Esophagus squamous epithelium (tissue), 5 donors: ENCODE data around the gene CKB. TPM values are rescaled to one million over a fixed set of nuclear protein-coding genes. Genes with fewer than 3 reads are reported as not detected.

Source experiments
- DNase-seq: peaks from one replicate; lab custom pipeline; 2025; lab: John Stamatoyannopoulos, UW
- H3K27ac ChIP-seq, 4 donors: fragments of 200-600 bp; sonication (generic); one replicate each; pipeline ENCODE4 v1.5.1; 2016 to 2019; ENCODE audit warnings: mild to moderate bottlenecking in 1 of 4
- H3K27me3 ChIP-seq, 4 donors: fragments of 200-600 bp; sonication (generic); 1 replicate in 3 of 4; 2 replicates in 1 of 4; pipeline versions ENCODE4 v1.5.1 to v1.6.0; 2017 to 2021; ENCODE audit warnings: antibody characterized with exemption in 1 of 4
- H3K36me3 ChIP-seq, 3 donors: fragments of 200-600 bp; sonication (generic); one replicate each; pipeline ENCODE4 v1.5.1; 2016 to 2019
- H3K4me1 ChIP-seq, 3 donors: fragments of 200-600 bp; sonication (generic); one replicate each; pipeline ENCODE4 v1.5.1; 2017 to 2019
- H3K4me3 ChIP-seq, 4 donors: fragments of 200-600 bp; sonication (generic); 1 replicate in 3 of 4; 2 replicates in 1 of 4; pipeline ENCODE4 v1.5.1; 2016 to 2019; ENCODE audit warnings: mild to moderate bottlenecking in 2 of 4, moderate library complexity in 1 of 4
- H3K9me3 ChIP-seq, 3 donors: fragments of 200-600 bp; sonication (generic); one replicate each; pipeline ENCODE4 v1.5.1; 2016 to 2019
- POLR2A ChIP-seq, 4 donors: fragments of 450-650 bp; IDR thresholded peaks; one replicate each; pipeline ENCODE4 v1.6.1; 2017; ENCODE audit warnings: antibody characterized with exemption in 4 of 4, mild to moderate bottlenecking in 4 of 4, moderate library complexity in 3 of 4
- WGBS, 2 donors: methylation state at CpG; one replicate each; pipeline ENCODE4 v1.1.5; 2018; 5-methylcytosine and 5-hydroxymethylcytosine counted together
- intact Hi-C: fragments of 100-400 bp; cut with DNase I; formaldehyde crosslinking; loops from one replicate; pipeline ENCODE4 v1.15.0; 2022
- total RNA-seq, 4 donors: library from RNA; depleted of rRNA; stranded (reverse); fragments of >200 nt; gene quantifications; one replicate each; pipeline ENCODE4 v1.1.0, GENCODE V29; 2016
- TF ChIP-seq, protein P1 (sequence below), 6 experiments: fragments of 450-650 bp in 4 of 6; fragments of 200-600 bp in 2 of 6; sonication (generic) in 2 of 6; IDR thresholded peaks; one replicate each; pipeline ENCODE4 v1.5.1; 2016 to 2019; ENCODE audit warnings: antibody characterized with exemption in 6 of 6, mild to moderate bottlenecking in 4 of 6, moderate library complexity in 4 of 6
- donor health status: DM: yes; HTN: yes; CAD: no.

Gene CKB
- total RNA-seq, 4 donors from 2014 or later: 27.2 to 204 (median 37.6) TPM

DNA sequence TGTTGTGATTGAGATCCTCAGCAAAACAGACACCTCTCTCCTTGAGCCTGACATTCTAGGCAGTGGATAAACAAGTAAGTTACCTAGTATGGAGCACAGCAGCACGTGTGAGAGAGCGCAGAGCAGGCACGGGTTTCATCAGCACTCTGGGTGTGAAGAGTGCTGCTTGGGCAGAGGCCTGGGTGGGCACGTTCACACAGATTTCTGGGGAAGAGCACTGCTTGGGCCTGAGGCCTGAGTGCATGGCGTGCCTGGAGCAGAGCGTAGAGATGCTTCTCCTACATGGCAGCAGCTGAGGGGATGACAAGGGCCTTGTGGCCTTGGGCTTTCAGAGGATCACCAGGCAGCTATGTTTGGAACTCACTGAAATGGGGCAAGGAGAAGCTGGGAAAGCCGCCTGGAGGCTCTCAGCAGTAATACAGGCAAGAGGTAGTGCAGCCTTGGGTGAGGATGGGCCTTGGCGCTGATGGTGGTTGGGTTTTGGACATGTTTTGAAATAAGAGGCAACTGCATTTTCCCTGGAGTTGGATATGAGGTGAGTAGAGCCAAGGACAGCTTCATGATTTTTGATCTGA, 17.6 kb downstream of the CKB start:
- no peaks in the 10 kb centered on the region for H3K9me3 ChIP-seq

DNA sequence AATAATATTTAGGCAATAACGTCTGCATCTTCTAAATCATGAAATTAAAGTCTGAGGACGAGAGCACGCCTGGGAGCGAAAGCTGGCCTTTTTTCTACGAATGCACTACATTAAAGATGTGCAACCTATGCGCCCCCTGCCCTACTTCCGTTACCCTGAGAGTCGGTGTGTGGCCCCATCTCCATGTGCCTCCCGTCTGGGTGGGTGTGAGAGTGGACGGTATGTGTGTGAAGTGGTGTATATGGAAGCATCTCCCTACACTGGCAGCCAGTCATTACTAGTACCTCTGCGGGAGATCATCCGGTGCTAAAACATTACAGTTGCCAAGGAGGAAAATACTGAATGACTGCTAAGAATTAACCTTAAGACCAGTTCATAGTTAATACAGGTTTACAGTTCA, 19.3 kb downstream of the CKB start:
- DNase-seq: no peak
- Histone ChIP-seq H3K9me3 (no peaks in the 10 kb centered on the region), H3K36me3 (peaks cover 18 to 96% (median 32%) of the 10 kb centered on the region in 3 donors), H3K27ac (no peak overlapping the region), H3K27me3 (no peaks in the 10 kb centered on the region), H3K4me1 (peaks cover 0 to 14% (median 0%) of the 10 kb centered on the region in 3 donors), H3K4me3 (no peak overlapping the region)
- intact Hi-C loops: loop anchor here (5.0 kb wide), 1 partner anchor 44 kb away; no protein-coding TSS in a partner anchor
- WGBS, 2 donors: 87 to 89% methylated on average over 12 of the region's 12 CpGs
- TF ChIP-seq POLR2A (IDR thresholded peaks at IDR 0.05): no peak
- TF ChIP-seq, protein P1, sequence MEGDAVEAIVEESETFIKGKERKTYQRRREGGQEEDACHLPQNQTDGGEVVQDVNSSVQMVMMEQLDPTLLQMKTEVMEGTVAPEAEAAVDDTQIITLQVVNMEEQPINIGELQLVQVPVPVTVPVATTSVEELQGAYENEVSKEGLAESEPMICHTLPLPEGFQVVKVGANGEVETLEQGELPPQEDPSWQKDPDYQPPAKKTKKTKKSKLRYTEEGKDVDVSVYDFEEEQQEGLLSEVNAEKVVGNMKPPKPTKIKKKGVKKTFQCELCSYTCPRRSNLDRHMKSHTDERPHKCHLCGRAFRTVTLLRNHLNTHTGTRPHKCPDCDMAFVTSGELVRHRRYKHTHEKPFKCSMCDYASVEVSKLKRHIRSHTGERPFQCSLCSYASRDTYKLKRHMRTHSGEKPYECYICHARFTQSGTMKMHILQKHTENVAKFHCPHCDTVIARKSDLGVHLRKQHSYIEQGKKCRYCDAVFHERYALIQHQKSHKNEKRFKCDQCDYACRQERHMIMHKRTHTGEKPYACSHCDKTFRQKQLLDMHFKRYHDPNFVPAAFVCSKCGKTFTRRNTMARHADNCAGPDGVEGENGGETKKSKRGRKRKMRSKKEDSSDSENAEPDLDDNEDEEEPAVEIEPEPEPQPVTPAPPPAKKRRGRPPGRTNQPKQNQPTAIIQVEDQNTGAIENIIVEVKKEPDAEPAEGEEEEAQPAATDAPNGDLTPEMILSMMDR (IDR thresholded peaks at IDR 0.05): no peak

More for the DNA sequence above, 17.6 kb downstream of the CKB start:
- TF ChIP-seq, protein P1 (IDR thresholded peaks at IDR 0.05): peak in 1 of 6 experiments; percentile 11
- TF ChIP-seq POLR2A (IDR thresholded peaks at IDR 0.05): no peak
- peaks cover 0 to 6% (median 0%) of the 10 kb centered on the region in 3 donors for H3K4me1 ChIP-seq
- WGBS, 2 donors: 66 to 69% methylated on average over 8 of the region's 8 CpGs
- H3K27ac ChIP-seq: no peak overlapping the region
- intact Hi-C loops: loop anchor here (5.0 kb wide), 1 partner anchor 42 kb away; no protein-coding TSS in a partner anchor
- no peaks in the 10 kb centered on the region for H3K27me3 ChIP-seq
- H3K4me3 ChIP-seq: no peak overlapping the region
- H3K36me3 ChIP-seq: peaks cover 25 to 96% (median 32%) of the 10 kb centered on the region in 3 donors
- no peak for DNase-seq

- WGBS, 2 donors: 92 to 93% methylated on average over 18 of the region's 18 CpGs
- Histone ChIP-seq H3K27ac (no peak overlapping the region), H3K27me3 (no peaks in the 10 kb centered on the region), H3K4me1 (peaks cover 0 to 14% (median 0%) of the 10 kb centered on the region in 3 donors), H3K4me3 (no peak overlapping the region), H3K9me3 (no peaks in the 10 kb centered on the region), H3K36me3 (peaks cover 18 to 96% (median 32%) of the 10 kb centered on the region in 3 donors)
- intact Hi-C loops: loop anchor here (5.0 kb wide), 1 partner anchor 44 kb away; no protein-coding TSS in a partner anchor
- no peak for DNase-seq
- TF ChIP-seq POLR2A (IDR thresholded peaks at IDR 0.05): no peak
- TF ChIP-seq, protein P1 (IDR thresholded peaks at IDR 0.05): no peak
Measured at GRCh38 chr14:103502877-103503276, 19.8 kb downstream of the CKB start.

GRCh38 chr14:103501921-103502669, 20.5 kb downstream of the CKB start:
- Histone ChIP-seq H3K4me3 (no peak overlapping the region), H3K36me3 (peaks cover 18 to 94% (median 32%) of the 10 kb centered on the region in 3 donors), H3K27me3 (no peaks in the 10 kb centered on the region), H3K4me1 (peaks cover 0 to 14% (median 0%) of the 10 kb centered on the region in 3 donors), H3K27ac (no peak overlapping the region), H3K9me3 (no peaks in the 10 kb centered on the region)
- 72 to 88% methylated on average over 5 to 9 of the region's 9 CpGs for WGBS, 2 donors
- intact Hi-C loops: loop anchor here (5.0 kb wide), 1 partner anchor 45 kb away; no protein-coding TSS in a partner anchor
- no peak for DNase-seq
- no peak for TF ChIP-seq POLR2A (IDR thresholded peaks at IDR 0.05)
- TF ChIP-seq, protein P1 (IDR thresholded peaks at IDR 0.05): no peak
